ENCODE data around the gene STXBP6.
"Not testable (repeated sequence)": the region's sequence is repeated elsewhere in the genome, so short reads cannot be mapped to it uniquely, and the experiment has no call there.

STXBP6 gene

DNA sequence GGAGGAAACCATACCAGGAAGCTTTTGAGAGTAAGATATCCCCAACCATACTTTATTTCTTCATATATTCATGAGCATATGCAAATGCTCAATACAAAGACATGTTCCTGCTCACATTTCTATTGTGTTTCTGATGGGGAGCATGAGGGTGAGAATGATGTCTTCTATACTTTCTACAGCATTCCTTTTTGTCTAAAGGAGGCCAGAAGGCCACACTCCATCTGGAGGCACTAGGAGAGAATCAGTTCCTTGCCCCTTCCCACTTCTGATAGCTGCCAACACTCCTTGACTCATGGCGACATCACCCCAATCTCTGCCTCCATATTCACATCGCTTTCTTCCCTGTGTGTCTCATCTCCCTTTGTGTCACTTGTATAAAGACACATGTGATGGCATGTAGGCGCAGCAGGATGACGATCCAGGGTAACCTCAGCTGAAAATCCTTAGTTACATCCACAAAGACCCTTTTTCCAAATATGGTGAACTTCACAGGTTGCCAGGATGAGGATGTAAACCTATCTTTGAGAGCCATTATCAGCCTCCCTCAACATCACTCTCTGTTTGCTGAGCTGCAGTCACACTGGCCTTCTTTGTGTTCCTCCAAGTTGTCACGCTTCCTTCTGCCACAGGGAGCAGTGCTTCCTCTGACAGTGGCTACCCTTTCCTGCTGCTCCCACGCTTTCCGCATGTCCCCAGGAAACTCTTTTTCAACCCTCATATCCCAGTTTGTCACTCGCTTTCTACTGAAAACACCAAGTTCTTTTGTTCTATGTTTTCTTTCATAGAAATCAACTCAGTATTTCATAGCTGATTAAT is 96.9 kb downstream of the STXBP6 start:
- no peak for DNase-seq

GRCh38 chr14:24948261-24948847 is 101.6 kb downstream of the STXBP6 start:
- no peak for DNase-seq

GRCh38 chr14:24947131-24947530 is 102.8 kb downstream of the STXBP6 start:
- DNase-seq, result no peak

GRCh38 chr14:24944800-24945199 is 105.1 kb downstream of the STXBP6 start:
- DNase-seq, result no peak

DNA sequence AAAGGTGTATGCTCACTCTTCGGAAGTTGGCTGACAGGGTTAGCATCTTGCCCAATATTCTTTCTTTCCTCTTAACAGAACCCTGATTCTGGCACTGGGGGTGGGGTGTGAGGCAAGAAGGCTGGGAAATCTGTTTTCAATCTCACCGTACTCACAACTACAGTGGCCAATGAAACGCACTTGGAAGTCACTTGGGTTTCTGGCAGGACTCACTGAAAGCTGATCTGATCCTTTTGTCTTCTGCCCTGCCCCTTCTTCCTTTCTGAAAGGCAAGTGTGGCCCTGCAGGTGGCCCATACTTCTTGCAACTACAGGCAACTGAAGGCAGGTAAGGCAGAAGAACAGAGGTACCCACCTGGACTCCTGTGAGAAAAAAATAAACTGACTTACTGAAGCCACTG is 106.9 kb downstream of the STXBP6 start:
- no peak for DNase-seq

- DNase-seq, result no peak
These were observed 108.2 kb downstream of the STXBP6 start for GRCh38 chr14:24941719-24942118.

- no peak for DNase-seq
These were observed 109.6 kb downstream of the STXBP6 start for GRCh38 chr14:24940213-24940783.

- no peak for DNase-seq
These were observed 111.4 kb downstream of the STXBP6 start for GRCh38 chr14:24938593-24938992.

- no peak for DNase-seq
These were observed 112.6 kb downstream of the STXBP6 start for GRCh38 chr14:24937300-24937699.

GRCh38 chr14:24936773-24937172 is 113.2 kb downstream of the STXBP6 start:
- DNase-seq, result not testable (repeated sequence)

- DNase-seq, result no peak
These were observed 114.2 kb downstream of the STXBP6 start for GRCh38 chr14:24935796-24936195.

- no peak for DNase-seq
These were observed 121.5 kb downstream of the STXBP6 start for GRCh38 chr14:24928386-24928900.

DNA sequence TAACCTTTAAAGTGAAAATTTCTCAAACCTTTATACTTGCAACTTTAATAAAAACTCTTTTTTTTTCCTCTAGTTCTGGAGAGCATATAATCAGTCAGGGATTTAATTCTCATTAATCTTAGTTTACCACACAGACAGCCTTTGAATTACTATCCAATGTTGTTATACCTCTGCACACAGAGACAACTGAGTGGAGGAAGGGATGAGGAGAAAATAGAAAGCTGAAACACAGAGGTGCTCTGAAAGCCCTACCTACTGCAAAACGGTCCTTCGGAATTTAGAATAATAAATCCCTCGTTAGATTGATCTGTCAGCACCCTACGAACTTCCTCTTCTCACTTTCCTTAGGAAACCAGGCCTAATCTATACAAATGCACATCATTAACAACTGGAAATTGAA is 122.1 kb downstream of the STXBP6 start:
- DNase-seq, result no peak

DNA sequence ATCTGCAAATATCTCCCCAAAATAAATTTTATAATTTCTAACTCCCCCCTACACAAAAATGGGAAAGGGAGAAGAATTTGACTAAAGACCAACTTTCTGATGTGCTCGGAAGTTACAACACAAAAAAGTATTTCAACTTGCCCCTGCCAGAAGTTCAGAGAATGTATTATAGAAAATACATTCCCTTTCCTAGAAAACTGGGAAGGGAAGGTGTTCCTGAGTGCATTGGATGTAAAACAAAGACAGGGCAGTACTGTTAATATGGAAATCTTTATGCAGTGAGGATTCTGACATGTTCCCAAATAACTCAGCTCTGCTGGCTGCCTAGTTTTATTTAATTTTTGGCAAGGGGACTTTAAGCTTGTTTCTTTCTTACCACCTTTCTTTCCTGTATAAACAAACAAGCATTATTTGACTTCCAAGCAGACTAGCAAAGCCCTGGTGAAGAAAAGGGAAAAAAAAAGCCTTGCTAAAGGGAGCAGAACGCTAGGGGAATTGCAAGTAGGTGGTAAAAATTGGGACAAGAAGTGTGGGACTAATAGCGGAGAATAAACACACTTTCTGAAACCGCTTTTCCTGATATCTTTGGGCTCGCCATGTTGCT is 124.1 kb downstream of the STXBP6 start:
- no peak for DNase-seq

DNA sequence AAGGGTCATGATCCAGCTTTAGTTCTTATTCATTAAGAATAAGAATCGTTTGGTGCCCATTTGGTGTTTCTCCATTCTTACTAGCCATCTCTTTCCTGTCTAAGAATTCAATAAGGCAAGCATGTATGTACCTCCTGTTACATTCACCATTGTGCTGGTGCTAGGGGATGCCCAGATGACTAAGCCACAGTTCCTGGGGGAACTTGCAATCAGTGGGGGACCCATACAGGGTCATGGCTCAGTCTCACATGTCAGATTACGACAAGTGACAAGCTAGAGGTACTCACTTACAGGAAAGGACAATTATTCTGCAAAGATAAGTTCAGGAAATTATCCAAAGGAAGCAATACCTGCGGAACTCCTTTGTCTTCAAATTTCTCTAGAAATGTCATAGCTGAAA is 125.4 kb downstream of the STXBP6 start:
- DNase-seq, result no peak

- no peak for DNase-seq
These were observed 128.0 kb downstream of the STXBP6 start for GRCh38 chr14:24921903-24922302.

DNA sequence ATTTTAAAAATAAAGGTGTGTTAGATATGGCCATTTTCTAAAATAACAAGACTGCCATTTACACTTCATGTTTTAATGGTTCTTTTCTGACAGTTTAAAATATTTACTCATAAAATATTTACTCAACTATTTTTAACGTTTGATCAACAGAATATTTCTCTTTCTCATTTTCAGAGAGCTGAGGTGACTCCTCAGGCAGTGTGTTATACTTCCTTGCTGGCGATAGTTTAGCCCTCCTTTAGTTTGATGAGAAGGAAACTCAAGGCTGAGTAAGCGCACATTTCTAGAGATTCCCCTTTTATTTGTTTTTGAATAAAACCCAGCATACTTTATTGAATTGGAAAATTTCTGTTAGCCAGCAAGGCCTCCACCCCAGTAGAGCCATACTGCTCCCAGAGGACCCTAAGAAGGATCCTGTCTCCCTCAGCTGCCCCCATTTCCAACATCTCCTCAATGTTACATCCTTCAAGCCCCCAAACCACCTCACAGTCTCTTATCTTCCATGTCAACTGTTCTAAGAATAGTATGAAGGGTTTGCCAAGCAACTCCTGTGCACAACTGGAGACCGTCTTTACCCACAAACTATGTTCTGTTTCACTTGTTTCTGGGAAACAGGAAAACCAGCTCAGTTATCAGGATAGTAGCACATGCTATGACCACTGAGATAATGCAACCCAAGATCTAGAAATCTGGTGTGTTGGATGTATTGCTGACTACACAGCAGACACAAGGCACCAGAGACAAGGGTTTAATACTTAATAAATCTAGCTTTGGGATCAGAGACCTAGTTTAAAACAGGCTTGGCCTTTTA is 129.5 kb downstream of the STXBP6 start:
- no peak for DNase-seq

- no peak for DNase-seq
These were observed 131.1 kb downstream of the STXBP6 start for GRCh38 chr14:24918822-24919221.

DNA sequence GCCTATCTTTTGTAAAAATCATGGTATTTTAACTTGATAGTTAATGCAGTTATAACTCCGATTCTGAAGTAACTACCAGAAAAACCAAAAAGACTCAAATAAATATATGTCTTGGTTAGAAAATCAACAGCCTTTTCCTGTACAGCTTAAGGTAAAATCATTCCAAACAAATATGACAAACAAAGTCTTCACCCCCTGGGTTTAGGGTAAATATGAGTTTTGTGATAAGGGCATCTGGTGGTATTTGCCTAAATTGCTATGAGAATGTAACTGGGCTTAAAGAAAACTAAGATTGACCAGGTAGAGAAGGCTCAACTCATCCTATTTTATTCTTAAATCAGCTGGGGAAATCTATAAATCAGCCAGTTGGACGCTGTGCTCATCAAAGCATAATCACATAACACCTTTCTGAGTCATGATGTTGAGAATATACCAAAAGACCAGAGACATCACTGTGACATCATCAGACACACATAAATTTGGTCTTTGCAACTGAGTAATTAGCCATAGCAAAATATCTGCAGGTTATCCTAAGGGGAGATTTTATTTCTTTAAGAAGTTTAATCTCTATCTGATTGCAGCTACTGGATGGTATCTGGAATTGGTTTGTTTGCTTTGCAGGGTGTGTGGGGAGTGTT is 133.9 kb downstream of the STXBP6 start:
- DNase-seq, result no peak

- DNase-seq, result no peak
These were observed 134.5 kb downstream of the STXBP6 start for GRCh38 chr14:24915403-24915921.

DNA sequence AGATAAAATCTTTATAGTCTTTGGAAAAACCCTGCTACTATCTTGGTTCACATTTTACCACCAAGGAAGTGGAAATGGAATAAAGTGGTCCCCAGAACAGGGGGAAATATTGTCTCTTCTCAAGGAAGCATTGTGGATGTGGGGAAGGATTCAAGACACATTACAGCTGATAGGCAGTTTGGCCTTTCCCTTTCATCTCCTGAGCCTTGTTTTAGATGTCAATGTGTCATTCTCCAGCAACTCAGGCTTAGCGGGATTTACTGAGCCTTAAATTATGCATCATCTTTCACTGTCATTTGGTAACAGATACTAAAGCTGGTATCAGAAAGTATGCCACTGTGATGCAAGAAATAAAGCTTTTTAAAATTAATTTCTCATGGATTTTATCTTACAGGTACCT is 136.2 kb downstream of the STXBP6 start:
- DNase-seq, result no peak

DNA sequence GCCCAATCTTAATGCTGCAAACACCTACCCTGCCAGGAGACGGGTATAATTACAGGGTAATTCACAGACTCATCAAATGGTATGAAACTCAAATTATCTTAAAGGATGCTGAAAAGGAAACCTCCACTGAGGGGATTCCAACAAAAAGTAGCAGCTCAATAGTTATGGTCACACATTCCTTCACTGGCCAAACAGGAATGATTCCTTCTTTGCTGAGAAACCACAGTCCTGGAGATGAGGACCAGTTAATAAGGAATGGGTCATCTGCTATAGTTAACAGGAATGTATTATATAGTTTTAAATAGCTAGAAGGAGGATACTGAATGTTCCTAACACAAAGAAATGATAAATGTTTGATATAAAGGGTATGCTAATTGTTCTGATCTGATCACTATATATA is 136.9 kb downstream of the STXBP6 start:
- no peak for DNase-seq
